HT-29 (cell line): ENCODE results near the gene CCL27. TPM values are rescaled to one million over a fixed set of nuclear protein-coding genes. Genes with fewer than 3 reads are reported as not detected.
A peak's percentile ranks its signal among the peaks of the same experiment; 100 is the strongest.
"Not testable (repeated sequence)": the region's sequence is repeated elsewhere in the genome, so short reads cannot be mapped to it uniquely, and the experiment has no call there.

Experiments used
- DNase-seq: peaks from one replicate; pipeline ENCODE4 v3.0.0-alpha.2; 2015; ENCODE audit warnings: low spot score
- total RNA-seq: library from RNA; depleted of rRNA; stranded (reverse); fragments of >200 nt; shearing (Covaris generic); gene quantifications from 2 replicates; pipeline ENCODE4 v1.2.3, GENCODE V29; 2014

CCL27 gene
- total RNA-seq, 1 experiment from 2014 or later = not detected

DNA sequence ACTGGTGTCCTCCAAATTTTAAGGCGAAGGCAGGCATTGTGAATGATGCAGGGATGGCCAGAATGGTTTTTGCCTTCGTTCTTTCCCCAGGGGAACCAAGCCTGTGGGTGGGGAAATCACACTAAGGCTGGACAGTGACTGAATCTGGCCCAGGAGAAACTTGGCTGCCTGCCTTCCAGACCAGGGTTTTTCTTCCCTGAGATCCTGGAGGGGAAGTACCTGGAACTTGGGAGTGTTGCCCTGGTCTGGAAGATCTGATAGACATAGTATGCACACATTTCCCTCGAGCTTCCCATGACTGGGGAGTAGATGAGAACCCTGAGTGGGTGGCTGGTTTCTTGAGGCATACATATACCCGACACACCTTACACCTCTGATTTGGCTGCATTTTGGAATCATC lies 11.1 kb downstream of the CCL27 start:
- peak; percentile 3 for DNase-seq

DNA sequence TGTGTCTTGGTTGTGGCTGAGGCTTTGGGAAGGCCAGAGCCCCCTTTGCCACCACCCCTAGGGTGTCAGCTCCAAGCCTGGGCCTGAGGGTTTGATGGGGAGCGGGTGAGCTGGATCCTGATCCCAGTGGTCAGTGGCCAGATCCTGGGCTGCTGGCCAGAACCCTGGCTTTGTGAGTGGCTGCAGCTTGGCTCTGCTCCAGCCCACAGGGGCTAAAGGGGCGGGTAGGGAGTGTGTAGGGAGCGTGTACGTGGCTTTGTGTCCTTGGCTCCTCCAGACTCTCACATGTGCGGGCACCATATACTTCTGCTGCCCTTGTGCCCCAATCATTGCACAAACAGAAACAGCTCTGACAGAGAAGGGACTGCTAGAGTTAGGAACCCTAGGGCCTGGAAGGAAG lies 11.6 kb downstream of the CCL27 start:
- DNase-seq = no peak

GRCh38 chr9:34648673-34649072 lies 13.8 kb downstream of the CCL27 start:
- no peak for DNase-seq

- DNase-seq = no peak
Observed at GRCh38 chr9:34647651-34648050, 14.8 kb downstream of the CCL27 start.

DNA sequence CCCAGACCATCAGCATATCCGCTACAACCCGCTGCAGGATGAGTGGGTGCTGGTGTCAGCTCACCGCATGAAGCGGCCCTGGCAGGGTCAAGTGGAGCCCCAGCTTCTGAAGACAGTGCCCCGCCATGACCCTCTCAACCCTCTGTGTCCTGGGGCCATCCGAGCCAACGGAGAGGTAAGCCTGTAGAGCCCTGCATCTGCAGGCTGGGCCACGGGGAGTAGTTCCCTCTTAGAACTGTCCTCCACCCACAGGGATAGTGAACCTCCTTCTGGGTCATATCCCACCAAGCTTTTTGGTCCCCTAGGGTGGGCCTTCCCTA lies 15.4 kb downstream of the CCL27 start:
- DNase-seq = no peak

DNA sequence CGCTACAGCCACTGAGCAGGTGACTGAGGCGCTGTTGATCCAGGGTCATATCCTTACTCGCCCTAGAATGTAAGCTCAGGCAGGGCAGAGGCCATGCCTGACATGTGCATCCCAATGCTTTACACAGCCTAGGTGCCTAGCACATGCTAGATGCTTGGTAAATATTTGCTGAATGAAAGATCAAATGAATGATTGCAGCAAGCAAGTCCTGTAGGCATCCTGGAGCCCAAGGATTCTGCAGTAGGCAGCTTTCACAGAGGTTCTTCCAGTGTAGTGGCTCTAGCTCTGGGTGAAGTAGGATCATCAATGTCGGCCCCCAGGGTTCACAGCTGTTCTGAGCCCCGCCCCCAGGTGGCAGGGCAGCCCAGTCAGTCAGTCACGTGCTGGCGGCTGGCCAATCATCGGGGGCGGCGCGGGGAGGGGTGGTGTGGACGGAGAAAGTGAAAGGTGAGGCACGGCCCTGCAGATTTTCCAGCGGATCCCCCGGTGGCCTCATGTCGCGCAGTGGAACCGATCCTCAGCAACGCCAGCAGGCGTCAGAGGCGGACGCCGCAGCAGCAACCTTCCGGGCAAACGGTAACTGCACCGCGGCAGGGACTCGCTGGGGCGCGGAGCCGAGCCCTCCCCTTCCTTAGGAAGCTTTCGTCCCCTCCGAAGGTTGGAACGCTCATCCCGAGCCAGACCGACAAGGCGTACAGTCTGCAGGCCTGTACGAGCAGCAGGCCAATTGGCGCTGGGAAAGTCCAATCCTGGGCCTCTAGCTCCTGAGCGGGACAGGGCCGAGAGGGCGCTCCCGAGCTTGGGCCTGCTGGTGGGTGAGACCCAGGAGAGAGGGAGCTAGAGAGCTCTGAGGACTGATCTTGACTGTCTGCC lies 16.0 kb downstream of the CCL27 start, which contains the start of gene GALT:
Gene GALT (plus strand): TSS at position 465 of the 873 bp plus-strand sequence. CDS start 30 bp downstream, at position 495.
- DNase-seq = peak; percentile 92

GRCh38 chr9:34644766-34645314 lies 17.6 kb downstream of the CCL27 start:
- DNase-seq = no peak

GRCh38 chr9:34642679-34643078 lies 19.8 kb downstream of the CCL27 start:
- no peak for DNase-seq

DNA sequence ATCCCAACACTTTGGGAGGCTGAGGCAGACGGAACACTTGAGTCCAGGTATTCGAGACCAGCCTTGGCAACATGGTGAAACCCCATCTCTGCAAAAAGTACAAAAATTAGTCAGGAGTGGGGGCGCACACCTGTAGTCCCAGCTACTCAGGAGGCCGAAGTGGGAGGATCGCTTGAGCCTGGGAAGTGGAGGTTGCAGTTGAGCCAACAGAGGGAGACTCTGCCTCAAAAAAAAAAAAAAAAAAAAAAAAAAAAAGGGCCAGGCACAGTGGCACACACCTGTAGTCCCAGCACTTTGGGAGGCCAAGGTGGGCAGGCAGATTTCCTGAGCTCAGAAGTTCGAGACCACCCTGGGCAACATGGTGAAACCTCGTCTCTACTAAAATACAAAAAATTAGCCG lies 23.1 kb downstream of the CCL27 start:
- DNase-seq = not testable (repeated sequence)

DNA sequence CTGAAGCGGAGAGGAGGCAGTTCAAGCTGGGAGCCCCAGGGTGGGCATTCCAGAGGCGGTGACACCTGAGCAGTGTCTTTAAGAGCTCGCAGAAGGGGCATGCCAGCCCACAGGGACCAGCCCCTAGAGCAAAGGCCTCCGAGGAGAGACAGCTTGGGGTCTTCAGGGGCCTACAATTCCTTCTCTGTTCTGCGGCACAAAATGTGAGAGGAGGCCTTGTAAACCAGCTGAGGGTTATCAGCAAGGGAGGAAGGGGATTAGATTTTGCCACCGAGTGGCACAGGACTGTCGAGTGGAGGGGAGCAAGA lies 24.4 kb downstream of the CCL27 start:
- DNase-seq = no peak

- DNase-seq = peak; percentile 94
Observed at GRCh38 chr9:34637356-34638137, 24.9 kb downstream of the CCL27 start, which contains the start of gene SIGMAR1. Gene SIGMAR1 (minus strand): TSS chr9:34637787. CDS start chr9:34637697, 90 bp downstream.

DNA sequence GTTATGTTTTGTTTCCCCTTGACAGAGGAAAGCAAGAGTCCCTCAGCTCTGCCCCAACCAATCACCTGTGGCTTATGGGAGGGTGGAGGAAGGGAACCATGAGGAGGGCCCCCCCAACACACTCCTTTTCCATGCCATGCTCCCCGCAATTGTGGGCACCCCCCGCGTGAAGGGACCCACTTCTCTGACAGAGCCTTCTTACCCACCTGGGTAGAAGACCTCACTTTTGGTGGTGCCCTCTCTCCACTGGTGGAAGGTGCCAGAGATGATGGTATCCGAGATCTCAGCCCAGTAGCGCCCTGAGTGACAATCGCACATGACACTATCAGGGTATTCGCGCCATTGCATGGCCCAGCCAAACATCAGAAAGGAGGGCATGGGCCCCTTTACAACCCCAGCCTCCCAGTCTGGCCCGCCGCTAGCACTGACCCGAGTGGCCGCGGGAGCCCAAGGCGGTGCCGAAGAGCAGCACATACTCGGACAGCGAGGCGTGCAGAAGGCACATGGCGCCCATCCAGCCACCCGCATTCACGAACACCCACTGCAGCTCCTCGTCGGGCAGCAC lies 25.6 kb downstream of the CCL27 start:
- peak; percentile 6 for DNase-seq

DNA sequence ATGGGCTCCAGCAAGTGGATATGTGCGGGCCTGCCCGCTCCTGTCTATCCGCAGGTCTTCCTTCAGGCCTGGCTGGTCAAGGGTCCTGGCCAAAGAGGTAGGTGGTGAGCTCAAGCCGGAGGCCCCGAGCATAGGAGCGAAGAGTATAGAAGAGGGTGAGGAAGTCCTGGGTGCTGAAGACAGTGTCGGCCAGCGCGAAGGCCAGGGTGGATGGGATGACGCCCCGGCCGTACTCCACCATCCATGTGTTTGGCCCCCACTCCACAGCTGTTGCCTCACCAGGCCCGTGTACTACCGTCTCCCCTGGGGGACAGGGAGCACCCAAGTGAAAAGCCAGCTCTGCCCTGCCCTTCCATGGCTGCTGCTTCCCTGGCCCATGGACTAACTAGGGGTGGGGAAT lies 26.9 kb downstream of the CCL27 start:
- no peak for DNase-seq

GRCh38 chr9:34634551-34635248 lies 27.8 kb downstream of the CCL27 start:
- no peak for DNase-seq

DNA sequence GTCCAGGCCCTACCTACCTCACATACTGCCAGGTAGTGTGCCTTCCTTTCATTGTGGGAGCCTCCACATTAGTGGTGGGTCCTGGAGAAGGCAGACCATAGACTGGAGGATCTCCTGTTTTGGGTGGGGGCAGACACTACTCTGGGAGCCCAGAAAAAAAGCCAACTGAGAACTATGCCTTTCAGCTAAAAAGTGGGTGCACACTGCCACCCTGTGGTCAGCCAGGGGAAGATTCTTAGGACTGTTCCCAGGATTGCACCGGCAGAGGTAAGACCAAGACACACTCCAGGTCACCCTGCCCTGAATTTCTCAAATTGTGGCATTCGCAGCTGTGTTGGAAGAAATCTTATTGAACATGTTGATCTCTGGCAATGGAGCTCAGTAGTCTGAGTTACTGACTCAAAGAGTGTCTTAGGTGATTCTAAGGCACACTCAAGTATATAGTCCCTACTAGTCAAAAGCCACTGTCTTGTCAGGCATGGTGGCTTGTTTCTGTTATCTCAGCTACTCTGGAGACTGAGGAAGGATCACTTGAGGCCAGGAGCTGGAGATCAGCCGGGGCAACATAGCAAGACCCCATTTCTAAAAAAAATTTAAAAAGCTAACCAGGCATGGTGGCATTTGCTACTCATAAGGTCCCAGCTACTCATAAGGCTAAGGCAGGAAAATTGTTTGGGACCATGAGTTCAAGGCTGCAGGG lies 28.5 kb downstream of the CCL27 start:
- peak; percentile 84 for DNase-seq

GRCh38 chr9:34633166-34633565 lies 29.3 kb downstream of the CCL27 start:
- no peak for DNase-seq

GRCh38 chr9:34630402-34631154 lies 31.9 kb downstream of the CCL27 start:
- DNase-seq = no peak

GRCh38 chr9:34629491-34629808 lies 33.0 kb downstream of the CCL27 start:
- no peak for DNase-seq

DNA sequence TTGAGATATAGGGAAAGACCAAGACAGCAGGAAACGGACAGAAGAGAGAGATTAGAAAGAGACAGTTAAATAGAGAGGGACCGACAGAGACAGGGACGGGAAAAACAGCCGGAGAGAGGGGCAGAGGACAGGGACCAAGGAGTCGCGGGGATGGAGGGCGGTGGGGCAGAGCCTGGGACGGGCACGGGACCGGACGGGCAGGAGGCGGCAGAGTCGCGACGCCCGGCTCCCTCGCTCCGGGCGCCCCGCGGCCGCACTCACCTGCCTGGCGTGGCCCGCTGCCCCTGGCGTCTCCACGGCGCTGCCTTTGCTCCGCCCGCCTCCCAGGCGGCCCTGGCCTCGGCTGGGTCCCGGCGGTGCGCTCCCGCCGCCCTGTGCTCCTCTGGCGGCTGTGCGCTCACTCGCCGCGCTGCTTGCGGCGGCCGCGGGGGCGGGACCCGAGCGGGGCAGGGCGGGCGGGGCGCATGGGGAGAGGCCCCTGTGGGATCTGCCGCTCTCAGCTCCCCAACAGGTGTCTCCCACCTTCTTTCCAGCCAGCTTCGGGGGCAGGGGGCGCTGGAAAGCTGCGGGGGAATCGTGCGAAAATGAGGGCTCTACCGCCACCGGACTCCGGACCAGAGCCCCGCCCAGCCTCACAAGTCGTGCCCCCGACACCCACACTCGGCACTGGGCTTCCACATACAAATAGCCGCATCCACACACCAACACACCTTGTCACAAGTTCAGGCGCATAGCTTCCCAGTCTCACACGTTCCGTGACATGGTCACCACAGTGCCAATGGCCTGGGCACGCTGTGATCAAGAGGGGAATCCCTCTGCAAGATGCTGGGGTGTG lies 33.6 kb downstream of the CCL27 start, which contains the start of gene ARID3C:
Gene ARID3C (minus strand): TSS at position 411 of the 835 bp plus-strand sequence. CDS start 1,052 bp downstream, outside the sequence.
- DNase-seq = peak; percentile 42
